MM.1S (cell line): Measurements from ENCODE around the gene ANKZF1.
A peak's percentile ranks its signal among the peaks of the same experiment; 100 is the strongest.

Source experiments
- DNase-seq: peaks from one replicate; pipeline ENCODE4 v3.0.0-alpha.2; 2015
- H2AFZ ChIP-seq: fragments of 300-600 bp; sonication (generic); 2 replicates; pipeline ENCODE4 v1.6.0; 2016; ENCODE audit warnings: antibody characterized with exemption, low read length
- H3F3A ChIP-seq: fragments of 300-600 bp; sonication (generic); 2 replicates; pipeline ENCODE4 v1.6.1; 2016; ENCODE audit warnings: mild to moderate bottlenecking, antibody characterized with exemption, low read length, moderate library complexity, mixed read lengths; ENCODE audit not compliant: insufficient read depth
- H3K27ac ChIP-seq: fragments of 300-600 bp; sonication (generic); 2 replicates; pipeline ENCODE4 v1.5.1; 2016; ENCODE audit warnings: mild to moderate bottlenecking, low read length
- H3K27me3 ChIP-seq: fragments of 300-600 bp; sonication (generic); replicated peaks from 2 replicates; pipeline ENCODE4 v1.6.0; 2016; ENCODE audit warnings: low read length; ENCODE audit not compliant: insufficient read depth
- H3K36me3 ChIP-seq: fragments of 300-600 bp; sonication (generic); replicated peaks from 2 replicates; pipeline ENCODE4 v1.6.1; 2016; ENCODE audit warnings: mild to moderate bottlenecking, low read length, mixed read lengths; ENCODE audit not compliant: insufficient read depth
- H3K4me1 ChIP-seq: fragments of 300-600 bp; sonication (generic); 2 replicates; pipeline ENCODE4 v1.6.1; 2016; ENCODE audit warnings: low read length, mixed read lengths
- H3K4me2 ChIP-seq: fragments of 300-600 bp; sonication (generic); 2 replicates; pipeline ENCODE4 v1.6.0; 2016; ENCODE audit warnings: low read depth, low read length
- H3K4me3 ChIP-seq: fragments of 300-600 bp; sonication (generic); 2 replicates; pipeline ENCODE4 v1.5.1; 2016; ENCODE audit warnings: low read length, mixed read lengths
- H3K79me2 ChIP-seq: fragments of 300-600 bp; sonication (generic); 2 replicates; pipeline ENCODE4 v1.6.1; 2016; ENCODE audit warnings: mixed run types, low read length, mixed read lengths
- H3K9ac ChIP-seq: fragments of 300-600 bp; sonication (generic); 2 replicates; pipeline ENCODE4 v1.6.1; 2016; ENCODE audit warnings: low read length, mixed read lengths
- H3K9me2 ChIP-seq: fragments of 300-600 bp; sonication (generic); replicated peaks from 2 replicates; pipeline ENCODE4 v1.6.1; 2016; ENCODE audit warnings: mild to moderate bottlenecking, low read length, mixed read lengths; ENCODE audit not compliant: insufficient read depth
- H3K9me3 ChIP-seq: fragments of 300-600 bp; sonication (generic); replicated peaks from 2 replicates; pipeline ENCODE4 v1.6.1; 2016; ENCODE audit warnings: mild to moderate bottlenecking, low read length, mixed read lengths; ENCODE audit not compliant: insufficient read depth
- H4K20me1 ChIP-seq: fragments of 300-600 bp; sonication (generic); 2 replicates; pipeline ENCODE4 v1.6.1; 2016; ENCODE audit warnings: mild to moderate bottlenecking, low read length, moderate library complexity, mixed read lengths; ENCODE audit not compliant: insufficient read depth
- EZH2 ChIP-seq: fragments of 300-600 bp; sonication (generic); optimal IDR thresholded peaks from 2 replicates; pipeline ENCODE3; 2017; ENCODE audit warnings: low read depth, mild to moderate bottlenecking, antibody characterized with exemption, low read length, mixed read lengths
- EZH2phosphoT487 ChIP-seq: fragments of 300-600 bp; sonication (generic); IDR thresholded peaks from 2 replicates; pipeline ENCODE4 v1.6.1; 2018; ENCODE audit warnings: antibody characterized with exemption, low read length
- TF ChIP-seq, protein P1 (sequence below): fragments of 300-600 bp; sonication (generic); IDR thresholded peaks from 2 replicates; pipeline ENCODE4 v1.5.1; 2016; ENCODE audit warnings: antibody characterized with exemption, low read length, mixed read lengths

The ANKZF1 gene

DNA sequence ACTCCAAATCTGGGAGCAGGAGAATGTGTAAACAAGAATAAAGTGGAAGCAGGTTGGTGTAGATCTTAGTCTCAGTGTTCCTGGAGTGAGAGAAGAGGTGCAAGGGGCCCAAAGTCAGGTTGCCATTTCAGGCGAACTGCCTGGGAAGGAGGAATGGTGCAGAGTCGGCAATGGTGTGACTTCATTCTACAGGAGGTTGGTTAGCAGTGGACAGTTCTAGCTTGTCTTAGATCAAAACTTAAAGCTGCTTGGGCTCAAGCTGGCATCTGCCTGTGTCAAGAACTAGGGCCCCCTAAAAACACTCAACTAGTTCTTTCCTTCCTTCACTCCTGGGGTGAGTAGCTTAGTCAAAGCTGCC is 19.2 kb downstream of the ANKZF1 start:
- Histone ChIP-seq H3K27me3 (no peaks in the 10 kb centered on the region), H3K36me3 (0 out of 2 replicates have a peak, but pooled peaks cover 6% of the 10 kb centered on the region), H3K9me2 (no peaks in the 10 kb centered on the region), H3K9me3 (no peaks in the 10 kb centered on the region), H3K4me3 (no peak overlapping the region), H3K4me2 (peak overlapping the region; percentile 69), H3K9ac (peak overlapping the region; percentile 56; the same call in 1 of the 2 replicates), H4K20me1 (no peaks in the 10 kb centered on the region), H3F3A (peaks cover 36% of the 10 kb centered on the region), H2AFZ (no peak overlapping the region), H3K27ac (peak overlapping the region; percentile 89), H3K4me1 (peaks cover 61% of the 10 kb centered on the region), H3K79me2 (peaks cover 68% of the 10 kb centered on the region)
- TF ChIP-seq, protein P1, sequence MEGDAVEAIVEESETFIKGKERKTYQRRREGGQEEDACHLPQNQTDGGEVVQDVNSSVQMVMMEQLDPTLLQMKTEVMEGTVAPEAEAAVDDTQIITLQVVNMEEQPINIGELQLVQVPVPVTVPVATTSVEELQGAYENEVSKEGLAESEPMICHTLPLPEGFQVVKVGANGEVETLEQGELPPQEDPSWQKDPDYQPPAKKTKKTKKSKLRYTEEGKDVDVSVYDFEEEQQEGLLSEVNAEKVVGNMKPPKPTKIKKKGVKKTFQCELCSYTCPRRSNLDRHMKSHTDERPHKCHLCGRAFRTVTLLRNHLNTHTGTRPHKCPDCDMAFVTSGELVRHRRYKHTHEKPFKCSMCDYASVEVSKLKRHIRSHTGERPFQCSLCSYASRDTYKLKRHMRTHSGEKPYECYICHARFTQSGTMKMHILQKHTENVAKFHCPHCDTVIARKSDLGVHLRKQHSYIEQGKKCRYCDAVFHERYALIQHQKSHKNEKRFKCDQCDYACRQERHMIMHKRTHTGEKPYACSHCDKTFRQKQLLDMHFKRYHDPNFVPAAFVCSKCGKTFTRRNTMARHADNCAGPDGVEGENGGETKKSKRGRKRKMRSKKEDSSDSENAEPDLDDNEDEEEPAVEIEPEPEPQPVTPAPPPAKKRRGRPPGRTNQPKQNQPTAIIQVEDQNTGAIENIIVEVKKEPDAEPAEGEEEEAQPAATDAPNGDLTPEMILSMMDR, result no peak
- no peak for TF ChIP-seq EZH2
- no peak for TF ChIP-seq EZH2phosphoT487
- no peak for DNase-seq

DNA sequence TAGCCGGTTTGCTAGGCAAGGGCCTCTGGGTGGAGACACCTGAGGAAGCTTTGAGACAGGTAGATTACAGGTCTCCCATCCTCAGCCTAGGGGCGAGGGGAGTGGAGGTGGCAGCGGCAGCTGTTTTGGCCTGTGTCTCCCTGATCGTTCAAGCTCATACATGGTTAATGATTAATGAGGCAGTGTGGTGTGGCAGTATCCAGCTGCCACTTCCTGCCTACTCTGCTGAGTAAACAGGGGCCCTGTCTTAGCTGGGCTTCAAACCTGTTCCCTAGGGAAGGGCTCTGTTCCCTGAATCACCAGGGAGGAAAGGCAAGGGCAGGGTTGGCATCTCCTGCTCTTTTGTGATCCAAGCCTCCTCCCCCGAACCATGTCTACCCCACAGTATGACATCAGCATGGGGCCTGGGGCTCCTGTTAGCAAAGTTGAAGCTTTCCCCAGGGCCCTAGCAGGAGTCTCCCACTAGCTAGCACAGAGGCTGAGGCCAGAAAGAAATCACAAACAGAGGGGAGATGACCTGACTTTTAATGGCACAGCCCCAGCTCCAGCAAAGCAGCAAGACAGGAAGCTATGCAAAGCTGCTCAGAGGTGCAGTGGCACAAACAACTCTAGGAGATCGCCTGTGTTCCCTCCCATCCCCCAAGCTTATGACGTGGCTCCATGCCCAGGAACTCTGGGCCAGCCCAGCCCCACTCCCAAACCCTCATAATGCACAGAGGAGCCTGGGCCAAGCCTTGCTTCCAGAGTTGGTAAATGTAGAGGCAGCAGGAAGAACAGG is 19.8 kb downstream of the ANKZF1 start:
- H2AFZ ChIP-seq, result no peak overlapping the region
- H3F3A ChIP-seq, result peaks cover 41% of the 10 kb centered on the region
- H3K27ac ChIP-seq, result peak overlapping the region; percentile 89
- H3K27me3 ChIP-seq, result no peaks in the 10 kb centered on the region
- H3K4me2 ChIP-seq, result peak overlapping the region; percentile 69
- peaks cover 68% of the 10 kb centered on the region for H3K79me2 ChIP-seq
- no peaks in the 10 kb centered on the region for H3K9me2 ChIP-seq
- H3K4me3 ChIP-seq, result no peak overlapping the region; the same call in 1 of the 2 replicates
- 0 out of 2 replicates have a peak, but pooled peaks cover 6% of the 10 kb centered on the region for H3K36me3 ChIP-seq
- peaks cover 60% of the 10 kb centered on the region for H3K4me1 ChIP-seq
- H3K9me3 ChIP-seq, result no peaks in the 10 kb centered on the region
- peak overlapping the region; percentile 56; the same call in 1 of the 2 replicates for H3K9ac ChIP-seq
- TF ChIP-seq EZH2phosphoT487 (no peak), EZH2 (no peak)
- TF ChIP-seq, protein P1, result no peak
- no peaks in the 10 kb centered on the region for H4K20me1 ChIP-seq
- DNase-seq, result peak; percentile 75

DNA sequence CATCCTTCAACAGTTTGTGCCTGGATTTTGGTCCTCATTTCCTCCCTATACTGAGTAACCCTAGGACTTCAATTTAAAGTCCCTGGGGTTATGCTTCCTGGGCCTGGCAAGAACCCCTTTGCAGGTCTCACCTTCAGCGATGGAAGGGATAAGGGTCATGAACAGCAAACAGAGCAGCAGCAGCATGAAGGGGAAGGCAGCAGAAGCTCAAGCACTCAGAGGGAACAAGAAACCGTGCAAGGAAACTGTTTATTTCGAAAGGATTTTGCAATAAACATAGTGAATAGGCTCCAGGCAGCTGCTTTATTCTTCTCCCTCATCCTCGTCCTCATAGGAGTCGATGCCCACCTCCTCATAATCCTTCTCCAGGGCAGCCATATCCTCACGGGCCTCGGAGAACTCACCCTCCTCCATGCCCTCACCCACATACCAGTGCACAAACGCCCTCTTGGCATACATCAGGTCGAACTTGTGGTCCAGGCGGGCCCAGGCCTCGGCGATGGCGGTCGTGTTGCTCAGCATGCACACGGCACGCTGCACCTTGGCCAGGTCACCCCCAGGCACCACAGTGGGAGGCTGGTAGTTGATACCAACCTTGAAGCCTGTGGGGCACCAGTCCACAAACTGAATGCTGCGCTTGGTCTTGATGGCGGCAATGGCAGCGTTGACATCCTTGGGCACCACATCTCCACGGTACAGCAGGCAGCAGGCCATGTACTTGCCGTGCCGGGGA is 20.6 kb downstream of the ANKZF1 start:
- peak overlapping the region; percentile 56; the same call in 1 of the 2 replicates for H3K9ac ChIP-seq
- no peaks in the 10 kb centered on the region for H3K9me3 ChIP-seq
- no peak overlapping the region; the same call in 1 of the 2 replicates for H3K4me3 ChIP-seq
- peaks cover 56% of the 10 kb centered on the region for H3K4me1 ChIP-seq
- no peak overlapping the region for H2AFZ ChIP-seq
- peak overlapping the region; percentile 69 for H3K4me2 ChIP-seq
- H3F3A ChIP-seq, result peaks cover 46% of the 10 kb centered on the region
- H4K20me1 ChIP-seq, result no peaks in the 10 kb centered on the region
- no peaks in the 10 kb centered on the region for H3K27me3 ChIP-seq
- peaks cover 68% of the 10 kb centered on the region for H3K79me2 ChIP-seq
- no peak for DNase-seq
- 0 out of 2 replicates have a peak, but pooled peaks cover 6% of the 10 kb centered on the region for H3K36me3 ChIP-seq
- no peak for TF ChIP-seq EZH2
- TF ChIP-seq EZH2phosphoT487, result no peak
- TF ChIP-seq, protein P1, result no peak
- H3K9me2 ChIP-seq, result no peaks in the 10 kb centered on the region
- peak overlapping the region; percentile 89; the same call in 1 of the 2 replicates for H3K27ac ChIP-seq
